Measurements from ENCODE around the gene ADCY5.
"Not testable (repeated sequence)": the region's sequence is repeated elsewhere in the genome, so short reads cannot be mapped to it uniquely, and the experiment has no call there.

The ADCY5 gene

GRCh38 chr3:123448536-123449101 is at the start of gene ADCY5:
TSS of gene ADCY5 (minus strand) at chr3:123449090. CDS start at chr3:123448545, 545 bp downstream.
- no peak for DNase-seq (ENCODE audit: low read depth in 2 of 2)

GRCh38 chr3:123493912-123494311 is 45.0 kb upstream of the ADCY5 start:
- DNase-seq (ENCODE audit: low read depth in 2 of 2): no peak

GRCh38 chr3:123491966-123492587 is 43.2 kb upstream of the ADCY5 start:
- no peak for DNase-seq (ENCODE audit: low read depth in 2 of 2)

GRCh38 chr3:123489400-123490004 is 40.6 kb upstream of the ADCY5 start:
- DNase-seq (ENCODE audit: low read depth in 2 of 2): no peak

GRCh38 chr3:123488645-123489347 is 39.9 kb upstream of the ADCY5 start:
- no peak for DNase-seq (ENCODE audit: low read depth in 2 of 2)

GRCh38 chr3:123487063-123487462 is 38.2 kb upstream of the ADCY5 start:
- not testable (repeated sequence) for DNase-seq (ENCODE audit: low read depth in 2 of 2)

GRCh38 chr3:123486460-123486859 is 37.6 kb upstream of the ADCY5 start:
- no peak for DNase-seq (ENCODE audit: low read depth in 2 of 2)

- DNase-seq (ENCODE audit: low read depth in 2 of 2): no peak
Observed at GRCh38 chr3:123485551-123485950, 36.7 kb upstream of the ADCY5 start.

- no peak for DNase-seq (ENCODE audit: low read depth in 2 of 2)
Observed at GRCh38 chr3:123483146-123483545, 34.3 kb upstream of the ADCY5 start.

GRCh38 chr3:123481722-123482457 is 33.0 kb upstream of the ADCY5 start:
- DNase-seq (ENCODE audit: low read depth in 2 of 2): no peak

- no peak for DNase-seq (ENCODE audit: low read depth in 2 of 2)
Observed at GRCh38 chr3:123481071-123481470, 32.2 kb upstream of the ADCY5 start.

- no peak for DNase-seq (ENCODE audit: low read depth in 2 of 2)
Observed at GRCh38 chr3:123480428-123480827, 31.5 kb upstream of the ADCY5 start.

- no peak for DNase-seq (ENCODE audit: low read depth in 2 of 2)
Observed at GRCh38 chr3:123479891-123480290, 31.0 kb upstream of the ADCY5 start.

- DNase-seq (ENCODE audit: low read depth in 2 of 2): no peak
Observed at GRCh38 chr3:123478314-123478713, 29.4 kb upstream of the ADCY5 start.

GRCh38 chr3:123476967-123477750 is 28.3 kb upstream of the ADCY5 start:
- no peak for DNase-seq (ENCODE audit: low read depth in 2 of 2)

- no peak for DNase-seq (ENCODE audit: low read depth in 2 of 2)
Observed at GRCh38 chr3:123475786-123476185, 26.9 kb upstream of the ADCY5 start.

GRCh38 chr3:123471106-123471505 is 22.2 kb upstream of the ADCY5 start:
- no peak for DNase-seq (ENCODE audit: low read depth in 2 of 2)

- no peak for DNase-seq (ENCODE audit: low read depth in 2 of 2)
Observed at GRCh38 chr3:123469323-123469995, 20.6 kb upstream of the ADCY5 start.

GRCh38 chr3:123467046-123467445 is 18.2 kb upstream of the ADCY5 start:
- DNase-seq (ENCODE audit: low read depth in 2 of 2): no peak

- no peak for DNase-seq (ENCODE audit: low read depth in 2 of 2)
Observed at GRCh38 chr3:123464211-123464610, 15.3 kb upstream of the ADCY5 start.

GRCh38 chr3:123459862-123460261 is 11.0 kb upstream of the ADCY5 start:
- DNase-seq (ENCODE audit: low read depth in 2 of 2): no peak

All from stimulated activated CD8-positive, alpha-beta memory T cell treated with anti-CD3 and anti-CD28 coated beads, Interleukin-7, amount 100 ng/mL, for 1 hour (primary cell).